NCI-H2107 treated with DMSO at 0.1 percent for 48 hours (cell line): ENCODE data around the gene GBA2.
A peak's percentile ranks its signal among the peaks of the same experiment; 100 is the strongest.

Experiments used
- DNase-seq: peaks from one replicate; lab custom pipeline; 2025; ENCODE audit not compliant: unreplicated experiment; lab: John Stamatoyannopoulos, UW

The GBA2 gene

DNA sequence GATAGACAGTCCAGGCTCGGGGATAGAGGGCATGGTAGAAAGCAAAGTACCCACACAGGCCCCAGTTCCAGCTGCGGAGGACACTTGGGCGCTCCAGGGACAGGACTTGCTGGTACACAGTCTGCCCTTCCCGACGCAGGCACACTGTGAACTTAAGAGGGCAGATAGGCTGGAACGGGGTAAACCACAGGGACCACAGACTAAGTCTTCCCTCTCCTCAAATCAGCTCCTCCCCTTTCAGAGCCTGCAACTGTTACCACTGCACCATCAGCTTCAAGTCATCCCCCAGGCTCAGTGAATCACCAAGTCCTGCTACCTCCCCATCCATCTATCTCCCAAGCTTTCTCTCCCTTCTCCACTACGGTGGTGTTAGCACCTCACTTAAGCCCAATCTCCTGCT lies 7.3 kb downstream of the GBA2 start:
- no peak for DNase-seq

GRCh38 chr9:35740243-35740642 lies 8.8 kb downstream of the GBA2 start:
- no peak for DNase-seq

DNA sequence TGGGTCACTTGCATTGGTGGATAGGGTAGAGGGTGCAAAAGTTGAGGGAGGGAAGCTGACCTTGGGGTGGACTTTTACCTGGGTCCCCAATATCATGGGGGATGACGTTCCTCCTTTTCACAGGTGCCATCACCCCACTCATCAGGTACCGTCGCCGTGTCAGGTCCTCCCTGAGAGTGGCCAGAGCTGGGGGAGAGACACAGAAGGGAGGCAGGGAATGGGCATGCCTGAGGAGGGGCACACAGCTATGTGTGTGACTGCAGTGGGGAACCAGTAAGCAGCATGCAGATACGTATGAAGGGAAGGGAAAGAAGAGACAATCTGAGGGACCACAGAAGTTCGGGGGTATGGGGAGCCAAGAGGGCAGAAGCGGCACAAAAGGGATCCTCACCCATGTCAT lies 10.1 kb downstream of the GBA2 start:
- no peak for DNase-seq

DNA sequence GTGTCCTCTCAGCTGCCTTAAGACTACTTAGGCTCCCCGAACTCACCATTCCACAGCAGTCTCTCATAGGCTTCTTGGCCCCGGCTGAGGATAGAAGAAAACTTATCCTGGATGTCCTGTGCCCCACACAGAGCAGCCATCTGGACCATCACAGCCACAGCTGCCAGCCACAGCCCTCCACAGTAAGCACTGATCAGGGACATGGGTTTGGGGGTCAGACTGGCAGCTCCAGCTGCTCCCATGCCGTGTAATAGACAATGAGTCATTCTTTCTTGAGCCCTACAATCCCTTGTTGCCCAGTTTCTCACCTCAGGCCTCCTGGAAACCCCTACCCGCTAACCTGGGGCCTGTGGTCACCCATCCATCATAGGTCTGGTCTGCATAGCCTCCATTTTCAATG lies 10.8 kb downstream of the GBA2 start:
- DNase-seq = no peak

DNA sequence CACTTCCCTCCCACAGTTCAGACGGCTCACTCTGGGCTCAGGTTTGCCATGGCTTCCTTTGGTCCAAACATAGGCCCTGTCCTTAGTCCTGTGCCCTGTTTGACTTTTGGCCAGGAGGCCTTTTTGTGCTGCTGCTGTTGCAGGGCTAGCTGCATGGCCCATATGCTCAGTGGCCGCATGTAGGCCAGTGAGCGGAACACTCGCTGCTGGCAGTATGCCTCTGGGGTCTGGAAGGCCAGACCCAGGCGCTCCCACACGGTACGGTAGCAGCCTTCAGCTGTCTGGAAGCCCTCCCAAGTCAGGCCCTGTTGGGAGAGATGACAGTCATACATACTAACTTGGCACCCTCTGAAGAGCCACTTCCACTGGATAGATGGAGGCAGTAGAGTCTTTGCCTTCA lies 11.9 kb downstream of the GBA2 start:
- DNase-seq = no peak

DNA sequence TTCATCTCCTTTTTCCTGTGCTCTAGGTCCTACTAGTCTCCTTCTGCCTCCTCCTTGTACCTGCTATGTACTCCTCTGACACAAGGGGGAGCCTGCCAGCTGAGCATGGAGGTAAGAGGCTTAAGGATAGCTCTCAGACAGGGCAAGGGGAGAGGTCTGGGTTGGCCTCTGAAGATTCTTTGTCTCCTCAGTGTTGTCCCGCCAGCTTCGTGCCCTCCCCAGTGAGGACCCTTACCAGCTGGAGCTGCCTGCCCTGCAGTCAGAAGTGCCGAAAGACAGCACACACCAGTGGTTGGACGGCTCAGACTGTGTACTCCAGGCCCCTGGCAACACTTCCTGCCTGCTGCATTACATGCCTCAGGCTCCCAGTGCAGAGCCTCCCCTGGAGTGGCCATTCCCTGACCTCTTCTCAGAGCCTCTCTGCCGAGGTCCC lies 12.8 kb downstream of the GBA2 start:
- DNase-seq = peak; percentile 59

- DNase-seq = no peak
These were observed 14.9 kb downstream of the GBA2 start for GRCh38 chr9:35734096-35734495.

GRCh38 chr9:35732800-35733541 lies 16.1 kb downstream of the GBA2 start:
- peak; percentile 54 for DNase-seq

DNA sequence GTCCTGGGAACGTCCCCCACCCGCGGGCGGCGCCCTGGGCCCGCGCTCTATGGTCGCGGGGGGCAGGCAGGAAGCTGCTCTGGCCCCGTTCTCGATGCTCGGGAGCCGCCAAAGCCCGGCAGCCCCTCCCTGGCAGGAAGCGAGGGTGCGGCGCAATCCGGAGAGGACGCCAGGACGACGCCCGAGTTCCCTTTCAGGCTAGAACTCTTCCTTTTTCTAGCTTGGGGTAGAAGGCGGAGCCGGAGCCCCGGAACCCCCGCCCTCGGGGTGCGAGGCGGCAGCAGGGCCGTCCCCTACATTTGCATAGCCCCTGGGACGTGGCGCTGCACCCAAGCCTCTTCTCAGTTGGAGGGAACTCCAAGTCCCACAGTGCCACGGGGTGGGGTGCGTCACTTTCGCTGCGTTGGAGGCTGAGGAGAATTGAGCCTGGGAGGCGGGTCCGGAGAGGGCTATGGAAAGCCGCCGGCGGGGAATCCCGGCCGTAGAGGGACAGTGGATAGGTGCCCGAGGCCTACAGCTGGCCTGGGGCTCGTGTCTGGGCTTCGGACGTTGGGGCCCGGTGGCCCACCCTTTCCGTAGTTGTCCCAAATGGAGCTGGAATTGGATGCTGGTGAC lies 16.7 kb downstream of the GBA2 start, which contains the start of the genes CREB3 and TLN1:
Gene CREB3, plus strand, starts transcription at position 482 of the 615 bp plus-strand sequence. Its CDS starts 107 bp downstream, at position 589.
Gene TLN1, minus strand, starts transcription at position 11 of the 615 bp plus-strand sequence. CDS start 6,501 bp downstream, outside the sequence.
- DNase-seq = peak; percentile 91

- no peak for DNase-seq
These were observed 17.4 kb downstream of the GBA2 start for GRCh38 chr9:35731415-35732184.

GRCh38 chr9:35730486-35730854 lies 18.6 kb downstream of the GBA2 start:
- no peak for DNase-seq

GRCh38 chr9:35729700-35730485 lies 19.1 kb downstream of the GBA2 start:
- peak; percentile 43 for DNase-seq

DNA sequence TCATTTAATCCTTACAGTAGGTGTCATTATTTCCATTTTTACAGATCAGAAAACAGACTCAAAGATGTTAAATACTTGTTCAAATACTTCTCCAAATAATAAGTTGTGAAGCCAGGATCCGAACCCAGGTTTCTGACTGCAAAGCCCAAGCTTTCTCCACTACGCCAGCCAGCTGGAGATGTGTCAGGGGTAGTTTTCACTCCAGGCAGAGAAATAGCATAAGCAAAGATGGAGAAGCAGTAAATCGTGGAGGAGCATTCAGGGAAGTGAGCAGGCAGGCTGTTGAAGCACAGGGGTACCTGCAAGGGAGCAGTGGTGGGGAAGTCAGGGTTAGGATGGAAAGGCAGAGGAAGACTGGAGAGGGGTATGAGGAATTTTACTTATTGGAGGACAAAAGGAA lies 19.9 kb downstream of the GBA2 start:
- DNase-seq = no peak

GRCh38 chr9:35728041-35728971 lies 20.7 kb downstream of the GBA2 start:
- DNase-seq = no peak

GRCh38 chr9:35727676-35728040 lies 21.4 kb downstream of the GBA2 start:
- DNase-seq = no peak

DNA sequence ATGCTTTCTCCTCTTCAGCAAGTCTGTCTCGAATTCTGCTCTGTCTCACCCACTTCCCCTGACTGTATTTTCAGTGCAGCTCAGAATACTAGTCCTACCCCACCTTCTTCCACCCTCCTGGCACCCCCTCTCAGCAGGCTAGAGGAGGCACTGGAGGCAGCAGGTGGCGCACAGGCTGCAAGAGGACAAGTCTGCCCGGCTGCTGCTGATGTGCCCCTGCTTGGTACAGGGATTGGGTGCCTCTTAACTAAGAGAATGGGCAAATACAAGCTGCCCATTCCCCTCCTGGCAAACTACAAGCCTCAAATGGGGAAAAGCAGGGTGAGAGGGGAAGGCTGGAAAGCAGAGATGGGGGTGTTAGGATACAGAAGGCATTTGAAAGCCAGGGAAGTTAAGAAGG lies 22.1 kb downstream of the GBA2 start:
- no peak for DNase-seq

GRCh38 chr9:35725362-35725761 lies 23.7 kb downstream of the GBA2 start:
- no peak for DNase-seq

DNA sequence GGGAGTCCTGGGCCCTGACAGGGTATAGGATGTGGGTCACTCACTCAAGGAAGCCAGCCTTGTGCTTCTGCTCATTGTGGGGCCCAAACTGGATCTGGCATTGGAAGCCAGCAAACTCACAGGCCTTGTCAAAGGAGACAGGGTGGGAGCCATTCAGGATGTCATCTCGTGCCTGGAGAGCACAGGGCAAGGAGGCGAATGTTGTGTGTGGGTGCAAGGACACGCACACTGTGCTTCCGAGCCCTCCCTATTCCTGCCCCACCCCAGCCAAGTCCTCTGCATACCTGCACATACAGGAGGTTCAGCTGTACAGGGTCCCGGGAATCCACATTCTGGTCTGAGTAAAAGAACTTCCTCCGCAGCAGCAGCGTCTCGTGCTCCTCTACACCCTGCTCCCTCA lies 25.1 kb downstream of the GBA2 start:
- DNase-seq = no peak

GRCh38 chr9:35723426-35723825 lies 25.6 kb downstream of the GBA2 start:
- no peak for DNase-seq

DNA sequence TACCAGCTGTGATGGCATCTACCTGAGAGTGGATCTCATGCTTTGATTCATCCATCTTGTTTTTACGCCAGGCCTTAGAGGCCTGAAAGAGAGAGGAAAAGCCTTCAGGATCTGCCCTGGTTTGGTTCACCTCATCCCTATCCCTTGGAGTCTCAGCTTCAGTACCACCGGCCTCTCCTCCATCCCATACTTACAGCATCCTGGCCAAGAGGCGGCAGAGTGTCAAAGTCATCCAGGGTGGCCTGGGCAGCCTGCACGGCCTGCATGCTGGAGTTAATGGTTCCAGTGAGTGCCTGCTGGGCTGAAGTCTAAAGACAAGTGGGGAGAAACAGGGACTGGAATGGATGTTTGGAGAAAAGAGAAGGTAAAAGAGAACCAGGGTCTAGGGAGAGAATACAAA lies 29.5 kb downstream of the GBA2 start:
- no peak for DNase-seq
